GM21447 (cell line): ENCODE results near the gene CHRNA4.

Source experiments
- ATAC-seq: cut with Tn5 transposase; IDR thresholded peaks from one replicate; pipeline ENCODE4 v1.9.1; 2021; ENCODE audit not compliant: unreplicated experiment

CHRNA4 gene

DNA sequence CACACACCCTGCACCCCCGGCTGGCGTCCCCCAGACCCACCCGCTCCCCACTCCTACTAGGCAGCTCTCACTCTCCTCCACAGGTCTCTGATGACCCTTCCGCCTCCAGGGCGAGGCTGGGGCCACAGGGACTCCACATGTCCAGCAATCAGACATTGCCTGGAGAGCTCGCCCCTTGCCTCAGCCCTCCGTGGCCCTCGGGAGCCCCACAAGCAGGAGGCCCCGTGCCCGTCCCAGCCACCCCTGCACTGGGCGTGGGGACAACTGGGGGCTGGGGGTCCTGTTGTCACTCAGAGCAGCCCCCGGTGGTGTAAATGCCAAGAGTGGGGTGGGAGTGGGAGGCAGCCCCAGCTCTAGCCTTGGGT, 66.6 kb downstream of the CHRNA4 start:
- ATAC-seq: no peak

GRCh38 chr20:63293871-63294535, 67.1 kb downstream of the CHRNA4 start:
- no peak for ATAC-seq

- ATAC-seq: no peak
Observed at GRCh38 chr20:63293456-63293855, 67.7 kb downstream of the CHRNA4 start.
